HG03095 (cell line): ENCODE results near the gene NCKAP1.
A peak's percentile ranks its signal among the peaks of the same experiment; 100 is the strongest.

Source experiments
- ATAC-seq: cut with Tn5 transposase; IDR thresholded peaks from one replicate; pipeline ENCODE4 v1.9.1; 2021; ENCODE audit warnings: moderate library complexity; ENCODE audit not compliant: unreplicated experiment

The NCKAP1 gene

DNA sequence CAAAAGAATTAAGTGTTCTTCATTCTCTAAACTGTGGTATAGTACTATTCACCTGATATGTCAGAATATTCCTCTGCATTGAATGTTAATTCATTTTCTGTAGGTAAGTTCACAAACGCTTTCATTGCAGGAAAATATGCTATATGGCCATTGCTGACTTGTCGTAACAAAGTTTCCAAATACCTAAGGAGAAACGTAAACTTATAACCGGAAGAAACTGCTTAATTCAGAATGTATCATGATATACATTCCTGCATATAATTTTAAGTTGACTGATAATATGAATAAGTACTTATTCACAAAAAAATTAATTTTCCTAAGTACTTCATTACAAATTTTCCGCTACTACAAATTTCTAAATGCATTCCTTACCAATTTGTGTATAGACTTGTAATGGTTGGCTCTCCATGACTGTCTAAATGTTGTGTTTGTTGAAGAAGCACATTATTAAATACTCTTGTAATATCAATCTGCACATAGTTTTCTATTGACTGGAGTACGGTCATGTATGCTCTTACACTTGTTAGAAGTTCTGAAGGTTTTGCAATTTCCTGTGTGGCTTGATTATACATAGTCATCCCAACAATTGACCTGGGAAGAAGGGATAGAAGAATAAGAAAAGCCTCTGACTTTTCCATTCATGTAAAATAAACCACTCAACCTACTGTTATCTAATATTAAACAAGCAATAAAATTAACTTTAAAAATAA lies 85.4 kb downstream of the NCKAP1 start:
- ATAC-seq = no peak

GRCh38 chr2:182951948-182952663 lies 86.2 kb downstream of the NCKAP1 start:
- ATAC-seq = no peak

DNA sequence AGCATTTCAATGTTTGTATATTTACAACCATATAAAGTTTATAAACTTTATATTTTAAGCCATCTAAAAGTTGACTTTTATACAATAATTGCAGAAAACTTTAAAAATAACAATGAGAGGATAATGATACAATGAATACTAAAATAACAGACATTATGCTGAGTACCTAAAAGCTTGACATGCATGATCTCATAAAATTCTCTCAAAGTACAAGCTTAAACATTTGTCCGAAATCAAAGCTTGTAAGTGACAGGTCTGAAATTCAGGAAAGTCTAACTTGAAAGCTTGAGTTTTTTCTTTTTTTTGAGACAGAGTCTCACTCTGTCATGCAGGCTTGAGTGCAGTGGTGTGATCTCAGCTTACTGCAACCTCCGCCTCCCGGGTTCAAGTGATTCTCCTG lies 87.7 kb downstream of the NCKAP1 start:
- no peak for ATAC-seq

GRCh38 chr2:182949572-182950189 lies 88.6 kb downstream of the NCKAP1 start:
- ATAC-seq = no peak

DNA sequence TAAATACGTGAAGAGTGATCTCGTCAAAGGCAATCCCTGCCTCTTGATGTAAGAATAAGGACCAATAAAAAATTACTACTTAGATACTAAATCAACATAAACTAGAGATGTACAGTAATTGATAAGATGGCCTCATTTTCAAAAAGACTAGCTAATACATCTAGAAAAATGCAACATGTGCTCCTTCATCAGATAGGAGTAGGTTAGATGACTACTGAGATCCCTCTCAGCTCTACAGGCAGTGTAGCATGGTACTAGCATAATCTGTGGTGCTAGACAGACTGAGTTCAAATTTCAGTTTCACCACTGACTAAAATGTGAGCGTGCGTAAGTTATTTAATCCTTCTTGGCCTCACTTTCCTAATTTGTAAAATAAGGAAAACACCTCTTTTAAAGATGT lies 89.2 kb downstream of the NCKAP1 start:
- ATAC-seq = no peak

- no peak for ATAC-seq
These were observed 91.3 kb downstream of the NCKAP1 start for GRCh38 chr2:182946958-182947369.

DNA sequence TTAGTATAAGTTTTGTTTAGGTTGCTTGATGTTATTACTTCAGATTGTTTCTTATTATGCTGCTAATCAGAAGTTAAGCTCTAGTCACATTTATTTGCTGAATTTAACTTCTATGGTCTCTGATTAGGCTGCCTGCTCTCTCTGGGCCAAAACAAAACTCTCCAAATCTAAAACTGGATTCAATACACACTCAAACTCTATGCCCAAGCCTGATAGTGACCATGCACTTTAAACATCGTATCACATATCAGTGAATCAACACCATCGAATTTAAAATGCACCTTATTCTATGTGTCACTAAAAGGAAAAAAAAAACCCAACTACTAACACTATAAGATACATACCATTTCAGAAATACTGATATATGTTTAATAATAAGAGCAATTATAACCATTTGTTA lies 94.9 kb downstream of the NCKAP1 start:
- no peak for ATAC-seq

DNA sequence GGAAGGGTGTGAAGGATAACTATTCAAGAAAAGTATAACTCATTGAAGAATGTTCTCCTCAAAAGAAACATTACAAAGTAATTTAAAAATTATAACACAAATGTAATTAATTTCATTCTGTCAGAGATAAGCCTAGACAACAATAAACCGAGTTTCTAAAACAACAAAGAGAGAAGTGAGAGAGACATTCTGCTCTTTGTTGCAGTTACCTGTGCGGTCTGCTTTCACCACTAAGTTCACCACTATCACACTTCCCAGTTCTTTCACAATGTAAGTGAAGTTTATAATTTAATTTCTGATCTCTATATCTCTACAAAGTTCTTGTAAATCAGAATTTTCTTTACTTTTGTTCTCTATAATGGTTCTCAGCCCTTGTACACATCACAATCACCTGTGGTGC lies 95.5 kb downstream of the NCKAP1 start:
- no peak for ATAC-seq

GRCh38 chr2:182941919-182942318 lies 96.3 kb downstream of the NCKAP1 start:
- no peak for ATAC-seq

- ATAC-seq = no peak
These were observed 97.0 kb downstream of the NCKAP1 start for GRCh38 chr2:182941121-182941722.

GRCh38 chr2:182937870-182938269 lies 100.4 kb downstream of the NCKAP1 start:
- no peak for ATAC-seq

- ATAC-seq = no peak
These were observed 104.6 kb downstream of the NCKAP1 start for GRCh38 chr2:182933629-182934028.

DNA sequence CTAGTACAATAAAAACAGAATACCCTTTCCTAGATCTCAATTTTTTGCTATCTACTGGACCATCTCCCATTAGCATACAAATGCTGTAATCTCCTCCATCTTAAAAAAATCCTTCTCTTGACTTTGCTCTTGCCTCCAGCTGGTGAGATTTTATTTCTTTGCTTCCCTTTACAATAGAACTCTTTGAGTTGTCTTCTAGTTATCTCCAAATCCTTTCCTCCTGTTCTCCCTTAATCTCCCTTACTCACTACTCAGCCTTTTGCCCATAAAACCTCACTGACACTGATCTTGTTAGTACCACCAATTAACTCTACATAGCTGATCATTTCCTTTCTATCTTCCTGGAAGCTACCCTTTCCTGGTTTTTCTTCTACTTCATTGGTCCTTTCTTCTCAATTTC lies 108.3 kb downstream of the NCKAP1 start:
- ATAC-seq = no peak

DNA sequence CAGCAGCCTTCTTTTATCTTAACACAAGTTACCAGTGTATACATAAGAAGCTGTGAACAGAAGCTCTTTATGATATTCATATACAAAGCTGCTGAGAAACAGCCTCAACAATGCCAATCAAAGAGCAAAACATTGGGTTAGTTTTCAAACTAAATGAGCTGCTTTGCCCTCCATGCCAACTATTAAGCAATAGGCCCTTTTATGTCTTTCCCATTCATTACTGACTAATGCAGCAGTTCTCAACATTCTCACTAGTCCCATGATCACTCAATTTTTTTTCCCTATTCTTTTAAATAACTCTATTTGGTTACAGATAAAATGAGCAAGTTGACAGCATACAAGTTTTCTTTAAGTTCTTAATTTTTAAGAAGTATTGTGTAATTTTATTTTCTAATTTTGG lies 114.0 kb downstream of the NCKAP1 start:
- no peak for ATAC-seq

DNA sequence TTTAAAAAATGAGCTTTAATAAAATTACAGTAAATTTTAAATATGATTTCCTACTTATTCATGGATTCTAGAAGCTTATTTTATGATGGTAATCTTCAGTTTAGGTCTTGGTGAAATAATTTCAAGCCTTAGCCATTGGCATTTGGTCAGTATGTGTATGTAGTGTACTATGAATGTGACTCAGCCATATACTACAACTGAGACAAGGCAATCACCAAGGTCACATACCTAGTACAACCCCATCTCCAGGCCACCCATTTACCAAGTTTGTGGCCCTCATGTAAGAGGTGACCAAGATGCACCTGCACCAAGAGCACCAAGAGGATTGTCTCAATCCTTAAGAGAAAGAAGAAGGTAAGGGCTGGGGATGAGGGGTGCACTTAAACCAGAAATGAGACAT lies 117.0 kb downstream of the NCKAP1 start:
- ATAC-seq = peak; percentile 39

DNA sequence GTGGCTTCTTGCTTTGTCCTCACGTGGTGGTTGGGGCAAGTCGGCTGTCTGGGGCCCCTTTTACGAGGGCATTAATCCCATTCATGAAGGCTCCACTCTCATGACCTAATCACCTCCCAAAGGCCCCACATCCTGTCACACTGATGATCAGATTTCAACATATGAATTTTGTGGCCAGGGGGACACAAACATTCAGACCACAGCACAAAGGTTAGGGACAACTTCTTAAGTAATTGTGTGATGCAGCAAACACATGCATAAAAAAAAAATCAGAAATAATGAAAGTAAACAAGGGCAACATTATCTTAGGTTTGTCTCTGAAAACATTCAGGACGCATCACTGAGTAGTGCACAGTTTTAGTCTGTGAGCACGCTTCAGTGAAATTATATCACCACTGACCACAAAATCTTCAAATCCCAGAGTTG lies 117.6 kb downstream of the NCKAP1 start:
- ATAC-seq = peak; percentile 52

DNA sequence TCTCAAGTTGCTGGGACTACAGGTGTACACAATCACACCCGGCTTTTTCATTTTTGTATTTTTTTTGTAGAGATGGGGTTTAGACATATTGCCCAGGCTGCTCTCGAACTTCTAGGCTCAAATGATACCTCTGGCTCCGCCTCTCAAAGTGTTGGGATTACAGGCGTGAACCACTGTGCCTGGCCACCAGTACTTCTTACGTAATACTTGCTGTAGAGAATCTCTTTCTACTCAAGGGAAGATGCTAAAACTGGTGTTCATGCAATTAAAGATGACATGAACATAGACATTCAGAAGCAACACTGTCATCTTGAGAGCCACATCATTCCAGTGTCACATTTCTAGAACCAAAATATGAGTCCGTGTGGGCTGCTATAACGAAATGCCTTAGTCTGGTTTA lies 118.2 kb downstream of the NCKAP1 start:
- no peak for ATAC-seq

DNA sequence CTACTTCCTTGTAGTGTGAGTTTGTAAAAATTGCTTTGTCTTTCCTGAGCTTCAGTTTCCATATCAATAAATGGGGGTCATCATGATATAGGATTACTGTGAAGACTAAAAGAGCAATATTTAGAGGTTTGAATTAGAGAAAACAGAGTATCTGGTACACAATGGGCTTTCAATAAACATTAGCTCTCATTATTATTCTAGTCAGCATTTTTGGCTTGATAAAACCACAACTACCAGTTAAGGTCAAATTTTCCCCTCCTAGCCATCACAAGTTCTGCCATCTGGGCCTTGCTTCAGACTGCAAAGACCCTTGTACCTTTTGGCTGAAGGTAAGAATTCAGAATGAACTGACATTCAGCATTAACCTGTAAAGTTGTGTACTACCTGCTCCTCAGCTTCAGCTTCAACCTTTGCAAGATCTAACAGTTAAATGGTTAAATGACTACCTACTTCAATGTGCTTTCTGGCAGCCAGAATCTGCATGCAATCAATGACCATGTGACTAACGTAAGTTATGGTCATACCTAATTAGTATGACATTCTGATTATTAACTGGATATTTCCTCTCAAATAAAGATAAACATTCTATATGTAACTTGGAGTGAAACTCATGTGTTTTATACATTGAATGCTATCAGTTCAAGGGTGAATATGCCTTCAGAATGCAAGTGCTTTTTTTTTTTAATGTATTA lies 119.2 kb downstream of the NCKAP1 start:
- ATAC-seq = no peak

- no peak for ATAC-seq
These were observed 120.3 kb downstream of the NCKAP1 start for GRCh38 chr2:182917924-182918323.

DNA sequence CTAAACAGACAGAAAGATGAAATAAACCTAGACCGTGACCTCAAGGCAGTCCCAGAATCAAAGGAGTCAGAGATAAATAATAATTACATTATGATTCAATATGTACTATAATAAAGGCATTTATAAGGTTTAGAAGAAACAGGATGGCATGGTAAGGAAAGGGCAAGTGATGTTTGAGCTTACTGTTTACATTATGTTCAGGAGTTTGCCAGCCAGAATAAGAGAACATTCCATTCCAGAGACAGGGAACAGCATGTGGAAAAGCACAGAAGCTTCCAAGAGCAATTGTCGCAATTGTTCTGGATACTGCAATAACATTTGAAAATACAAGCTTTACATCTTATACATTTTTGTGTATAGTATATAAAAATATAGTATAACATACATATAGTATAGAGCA lies 121.8 kb downstream of the NCKAP1 start:
- no peak for ATAC-seq
